Loucy (cell line): ENCODE results near the gene PAM.

Experiments used
- H2AFZ ChIP-seq: fragments of 200-600 bp; sonication (generic); 2 replicates; pipeline ENCODE4 v1.6.0; 2016; ENCODE audit warnings: antibody characterized with exemption, mild to moderate bottlenecking, low read length, moderate library complexity
- H3F3A ChIP-seq: fragments of 200-600 bp; 2 replicates; pipeline ENCODE4 v1.6.0; 2016; ENCODE audit warnings: antibody characterized with exemption, low read depth, mild to moderate bottlenecking
- H3K27me3 ChIP-seq: fragments of 200-600 bp; sonication (generic); 2 replicates; pipeline ENCODE4 v1.6.1; 2014; ENCODE audit warnings: low read length, mild to moderate bottlenecking; ENCODE audit not compliant: insufficient read depth, poor library complexity, severe bottlenecking
- H3K36me3 ChIP-seq: fragments of 200-600 bp; sonication (generic); 2 replicates; pipeline ENCODE4 v1.6.1; 2016; ENCODE audit warnings: low read length; ENCODE audit not compliant: insufficient read depth
- H3K4me1 ChIP-seq: fragments of 200-600 bp; sonication (generic); 2 replicates; pipeline ENCODE4 v1.5.1; 2014; ENCODE audit warnings: low read length, mild to moderate bottlenecking; ENCODE audit not compliant: insufficient read depth, poor library complexity, severe bottlenecking
- H3K4me2 ChIP-seq: fragments of 200-600 bp; sonication (generic); 2 replicates; pipeline ENCODE4 v1.6.0; 2014; ENCODE audit warnings: antibody characterized with exemption, low read length, low read depth, mild to moderate bottlenecking; ENCODE audit not compliant: poor library complexity, severe bottlenecking
- H3K4me3 ChIP-seq: fragments of 200-600 bp; sonication (generic); 2 replicates; pipeline ENCODE4 v1.5.1; 2014; ENCODE audit warnings: low read length, mild to moderate bottlenecking, mixed read lengths; ENCODE audit not compliant: poor library complexity, severe bottlenecking
- H3K79me2 ChIP-seq: fragments of 200-600 bp; sonication (generic); 2 replicates; pipeline ENCODE4 v1.6.1; 2014; ENCODE audit warnings: low read length; ENCODE audit not compliant: insufficient read depth
- H3K9ac ChIP-seq: fragments of 200-600 bp; sonication (generic); 2 replicates; pipeline ENCODE4 v1.6.0; 2014; ENCODE audit warnings: mild to moderate bottlenecking, low read depth, low read length, moderate library complexity; ENCODE audit not compliant: poor library complexity, severe bottlenecking
- H3K9me2 ChIP-seq: fragments of 200-600 bp; sonication (generic); replicated peaks from 2 replicates; pipeline ENCODE4 v1.6.1; 2016; ENCODE audit warnings: low read depth, low read length, mixed read lengths
- H3K9me3 ChIP-seq: fragments of 200-600 bp; sonication (generic); 2 replicates; pipeline ENCODE4 v1.6.1; 2014; ENCODE audit warnings: mild to moderate bottlenecking, antibody characterized with exemption, low read length, low read depth; ENCODE audit not compliant: insufficient read depth
- H4K20me1 ChIP-seq: fragments of 200-600 bp; sonication (generic); 2 replicates; pipeline ENCODE4 v1.6.0; 2014; ENCODE audit warnings: antibody characterized with exemption, low read length, mild to moderate bottlenecking; ENCODE audit not compliant: insufficient read depth, poor library complexity, severe bottlenecking
- CTCF ChIP-seq: fragments of 200-600 bp; sonication (generic); conservative IDR thresholded peaks from 2 replicates; pipeline ENCODE4 v1.5.1; 2014; ENCODE audit warnings: mild to moderate bottlenecking, antibody characterized with exemption, low read length
- EZH2phosphoT487 ChIP-seq: fragments of 200-600 bp; IDR thresholded peaks from 2 replicates; pipeline ENCODE4 v1.6.1; 2018; ENCODE audit warnings: antibody characterized with exemption, mild to moderate bottlenecking, moderate library complexity, borderline replicate concordance

Gene PAM

GRCh38 chr5:102867992-102868662 lies 113.0 kb downstream of the PAM start:
- no peaks in the 10 kb centered on the region for H3K79me2 ChIP-seq
- no peaks in the 10 kb centered on the region for H3K4me1 ChIP-seq
- no peaks in the 10 kb centered on the region for H3F3A ChIP-seq
- H3K4me3 ChIP-seq: no peak overlapping the region
- no peaks in the 10 kb centered on the region for H3K27me3 ChIP-seq
- no peak overlapping the region for H3K4me2 ChIP-seq
- H4K20me1 ChIP-seq: no peaks in the 10 kb centered on the region
- no peaks in the 10 kb centered on the region for H3K36me3 ChIP-seq
- no peak overlapping the region for H3K9ac ChIP-seq
- H2AFZ ChIP-seq: no peak overlapping the region
- TF ChIP-seq CTCF (no peak), EZH2phosphoT487 (no peak)
- no peaks in the 10 kb centered on the region for H3K9me2 ChIP-seq
- H3K9me3 ChIP-seq: no peaks in the 10 kb centered on the region

- Histone ChIP-seq H3K9me2 (no peaks in the 10 kb centered on the region), H3K36me3 (no peaks in the 10 kb centered on the region), H3K4me2 (no peak overlapping the region)
Observed at GRCh38 chr5:102869230-102869629, 114.1 kb downstream of the PAM start.

DNA sequence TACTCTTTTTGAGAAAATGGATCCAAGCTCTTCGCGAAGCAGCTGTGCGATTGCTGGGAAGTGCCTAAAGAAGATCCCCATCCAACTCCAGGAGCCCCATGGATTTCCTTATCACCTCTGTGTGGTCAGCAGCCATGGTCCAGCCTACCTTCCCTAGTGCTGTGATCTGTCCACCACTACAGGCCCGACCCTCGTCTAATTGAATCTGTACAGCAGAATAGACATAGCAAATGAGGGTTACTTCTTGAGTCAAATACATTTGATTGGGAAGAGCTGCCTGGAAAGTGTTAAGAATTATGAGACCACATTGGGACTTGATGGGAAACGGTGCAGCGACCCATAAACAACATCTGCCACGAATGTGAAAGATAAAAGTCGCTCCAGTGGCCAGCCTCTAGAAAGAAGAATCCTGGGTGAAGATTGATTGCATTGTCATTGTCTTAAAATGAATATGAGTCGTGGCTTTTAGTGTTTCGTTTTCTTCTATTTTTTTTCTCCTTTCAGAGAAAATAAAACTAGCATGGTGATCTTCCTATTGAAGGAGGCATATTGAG lies 118.4 kb downstream of the PAM start:
- H3K79me2 ChIP-seq: no peaks in the 10 kb centered on the region
- H3K9ac ChIP-seq: no peak overlapping the region
- no peak overlapping the region for H2AFZ ChIP-seq
- H3K9me3 ChIP-seq: no peaks in the 10 kb centered on the region
- no peaks in the 10 kb centered on the region for H3F3A ChIP-seq
- H3K9me2 ChIP-seq: no peaks in the 10 kb centered on the region
- no peaks in the 10 kb centered on the region for H3K36me3 ChIP-seq
- H3K4me2 ChIP-seq: no peak overlapping the region
- no peaks in the 10 kb centered on the region for H3K4me1 ChIP-seq
- H4K20me1 ChIP-seq: no peaks in the 10 kb centered on the region
- H3K27me3 ChIP-seq: no peaks in the 10 kb centered on the region
- H3K4me3 ChIP-seq: no peak overlapping the region
- TF ChIP-seq EZH2phosphoT487 (no peak), CTCF (no peak)

More at GRCh38 chr5:102869230-102869629, 114.1 kb downstream of the PAM start:
- Histone ChIP-seq H3K79me2 (no peaks in the 10 kb centered on the region), H4K20me1 (no peaks in the 10 kb centered on the region), H3F3A (no peaks in the 10 kb centered on the region), H3K9me3 (no peaks in the 10 kb centered on the region), H3K4me3 (no peak overlapping the region), H3K9ac (no peak overlapping the region), H3K4me1 (no peaks in the 10 kb centered on the region), H2AFZ (no peak overlapping the region), H3K27me3 (no peaks in the 10 kb centered on the region)
- no peak for TF ChIP-seq EZH2phosphoT487
- TF ChIP-seq CTCF: no peak
